ENCODE results near the gene ANKRD11. TPM values are rescaled to one million over a fixed set of nuclear protein-coding genes. Genes with fewer than 3 reads are reported as not detected.

Gene ANKRD11
- total RNA-seq, 1 donor from 2014 or later = 164 TPM

GRCh38 chr16:89233678-89234490 is 256.5 kb downstream of the ANKRD11 start:
- H3K36me3 Mint-ChIP-seq (ENCODE audit: low read depth) = peaks cover 32% of the 10 kb centered on the region
- no peak for DNase-seq (ENCODE audit: low read depth, low spot score)
- H3K27ac Mint-ChIP-seq (ENCODE audit: unreplicated experiment) = no peak overlapping the region
- TF ChIP-seq CTCF (conservative IDR thresholded peaks at IDR 0.05) = no peak
- H3K9me3 Mint-ChIP-seq = peaks cover under 1% of the 10 kb centered on the region
- no peak overlapping the region for H3K4me3 Mint-ChIP-seq
- H3K27me3 Mint-ChIP-seq (ENCODE audit: low read depth) = no peaks in the 10 kb centered on the region
- H3K4me1 Mint-ChIP-seq = no peaks in the 10 kb centered on the region

GRCh38 chr16:89232107-89232506 is 258.3 kb downstream of the ANKRD11 start:
- Mint-ChIP-seq H3K9me3 (peaks cover 4% of the 10 kb centered on the region), H3K4me1 (no peaks in the 10 kb centered on the region), H3K27me3 (ENCODE audit: low read depth) (no peaks in the 10 kb centered on the region), H3K27ac (ENCODE audit: unreplicated experiment) (no peak overlapping the region), H3K4me3 (no peak overlapping the region), H3K36me3 (ENCODE audit: low read depth) (peaks cover 49% of the 10 kb centered on the region)
- no peak for TF ChIP-seq CTCF (conservative IDR thresholded peaks at IDR 0.05)
- DNase-seq (ENCODE audit: low read depth, low spot score) = no peak

GRCh38 chr16:89230255-89230654 is 260.1 kb downstream of the ANKRD11 start:
- no peak for DNase-seq (ENCODE audit: low read depth, low spot score)
- TF ChIP-seq CTCF (conservative IDR thresholded peaks at IDR 0.05) = no peak
- no peak overlapping the region for H3K27ac Mint-ChIP-seq (ENCODE audit: unreplicated experiment)
- H3K9me3 Mint-ChIP-seq = peaks cover 4% of the 10 kb centered on the region
- H3K27me3 Mint-ChIP-seq (ENCODE audit: low read depth) = no peaks in the 10 kb centered on the region
- no peak overlapping the region for H3K4me3 Mint-ChIP-seq
- H3K4me1 Mint-ChIP-seq = no peaks in the 10 kb centered on the region
- H3K36me3 Mint-ChIP-seq (ENCODE audit: low read depth) = peaks cover 61% of the 10 kb centered on the region

- H3K27ac Mint-ChIP-seq (ENCODE audit: unreplicated experiment) = no peak overlapping the region
- H3K4me1 Mint-ChIP-seq = no peaks in the 10 kb centered on the region
- H3K4me3 Mint-ChIP-seq = no peak overlapping the region
- H3K27me3 Mint-ChIP-seq (ENCODE audit: low read depth) = no peaks in the 10 kb centered on the region
- H3K9me3 Mint-ChIP-seq = peaks cover 4% of the 10 kb centered on the region
- no peak for TF ChIP-seq CTCF (conservative IDR thresholded peaks at IDR 0.05)
- no peak for DNase-seq (ENCODE audit: low read depth, low spot score)
- H3K36me3 Mint-ChIP-seq (ENCODE audit: low read depth) = peaks cover 44% of the 10 kb centered on the region
These were observed 265.7 kb downstream of the ANKRD11 start for GRCh38 chr16:89224665-89225064.

- no peak for DNase-seq (ENCODE audit: low read depth, low spot score)
- peaks cover 30% of the 10 kb centered on the region for H3K36me3 Mint-ChIP-seq (ENCODE audit: low read depth)
- no peak for TF ChIP-seq CTCF (conservative IDR thresholded peaks at IDR 0.05)
- H3K9me3 Mint-ChIP-seq = no peaks in the 10 kb centered on the region
- no peaks in the 10 kb centered on the region for H3K27me3 Mint-ChIP-seq (ENCODE audit: low read depth)
- H3K4me1 Mint-ChIP-seq = peaks cover 7% of the 10 kb centered on the region
- H3K4me3 Mint-ChIP-seq = no peak overlapping the region
- H3K27ac Mint-ChIP-seq (ENCODE audit: unreplicated experiment) = no peak overlapping the region
These were observed 267.4 kb downstream of the ANKRD11 start for GRCh38 chr16:89222931-89223330.
